Superior temporal gyrus (tissue), 1 donor: Measurements from ENCODE around the gene RWDD3.
A peak's percentile ranks its signal among the peaks of the same experiment; 100 is the strongest.

Experiments
- DNase-seq: peaks from one replicate; pipeline ENCODE4 v3.0.0-alpha.2; 2016; ENCODE audit errors: extremely low spot score

The RWDD3 gene

GRCh38 chr1:95281781-95282517, 47.9 kb downstream of the RWDD3 start:
- DNase-seq, result no peak

- DNase-seq, result no peak
Observed at GRCh38 chr1:95282518-95282895, 48.5 kb downstream of the RWDD3 start.

GRCh38 chr1:95284420-95284819, 50.4 kb downstream of the RWDD3 start:
- no peak for DNase-seq

- no peak for DNase-seq
Observed at GRCh38 chr1:95286479-95286878, 52.5 kb downstream of the RWDD3 start.

- peak; percentile 14 for DNase-seq
Observed at GRCh38 chr1:95287081-95287480, 53.1 kb downstream of the RWDD3 start.

GRCh38 chr1:95287825-95288224, 53.8 kb downstream of the RWDD3 start:
- DNase-seq, result no peak
